HG03432 (cell line): ENCODE results near the gene C16orf78.
"Not testable (repeated sequence)": the region's sequence is repeated elsewhere in the genome, so short reads cannot be mapped to it uniquely, and the experiment has no call there.

Source experiments
- ATAC-seq: cut with Tn5 transposase; IDR thresholded peaks from one replicate; pipeline ENCODE4 v1.9.1; 2021; ENCODE audit warnings: mild to moderate bottlenecking, moderate library complexity; ENCODE audit not compliant: unreplicated experiment

The C16orf78 gene

DNA sequence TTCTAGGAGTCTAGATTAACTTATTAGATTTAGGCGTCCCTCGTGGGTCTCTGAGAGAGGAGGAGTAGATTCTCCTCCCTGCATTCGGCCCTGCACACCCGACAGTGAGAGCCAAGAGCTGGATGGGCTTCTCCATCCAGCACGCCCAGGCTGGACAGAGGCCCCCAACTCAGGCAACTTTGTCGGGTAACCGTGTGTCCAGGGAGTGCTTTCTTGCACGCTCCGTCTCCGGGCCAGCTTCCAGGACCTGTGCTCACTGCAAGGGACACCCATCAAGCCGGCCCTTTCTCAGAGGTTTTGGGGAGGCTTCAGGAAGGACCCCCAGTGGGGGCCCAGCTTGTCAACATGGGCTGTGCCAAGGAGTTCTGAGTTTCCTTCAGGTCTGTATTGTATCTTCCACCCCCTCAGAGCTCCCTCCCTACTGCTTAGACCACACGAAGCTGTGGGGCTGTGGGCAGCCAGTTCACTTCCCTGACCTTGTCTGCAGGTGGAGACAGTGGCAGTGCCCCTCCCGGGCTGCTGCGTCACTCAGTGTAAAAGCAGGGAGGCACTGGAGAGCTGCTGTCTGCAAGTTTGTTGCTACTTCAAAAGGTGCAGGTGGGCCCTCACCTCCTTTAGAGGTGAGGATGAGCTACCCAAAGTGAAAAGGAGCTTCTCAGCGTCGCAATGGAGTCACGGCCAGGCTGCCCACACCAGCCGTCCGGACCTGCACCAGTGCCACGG is 24.0 kb upstream of the C16orf78 start:
- ATAC-seq: no peak

DNA sequence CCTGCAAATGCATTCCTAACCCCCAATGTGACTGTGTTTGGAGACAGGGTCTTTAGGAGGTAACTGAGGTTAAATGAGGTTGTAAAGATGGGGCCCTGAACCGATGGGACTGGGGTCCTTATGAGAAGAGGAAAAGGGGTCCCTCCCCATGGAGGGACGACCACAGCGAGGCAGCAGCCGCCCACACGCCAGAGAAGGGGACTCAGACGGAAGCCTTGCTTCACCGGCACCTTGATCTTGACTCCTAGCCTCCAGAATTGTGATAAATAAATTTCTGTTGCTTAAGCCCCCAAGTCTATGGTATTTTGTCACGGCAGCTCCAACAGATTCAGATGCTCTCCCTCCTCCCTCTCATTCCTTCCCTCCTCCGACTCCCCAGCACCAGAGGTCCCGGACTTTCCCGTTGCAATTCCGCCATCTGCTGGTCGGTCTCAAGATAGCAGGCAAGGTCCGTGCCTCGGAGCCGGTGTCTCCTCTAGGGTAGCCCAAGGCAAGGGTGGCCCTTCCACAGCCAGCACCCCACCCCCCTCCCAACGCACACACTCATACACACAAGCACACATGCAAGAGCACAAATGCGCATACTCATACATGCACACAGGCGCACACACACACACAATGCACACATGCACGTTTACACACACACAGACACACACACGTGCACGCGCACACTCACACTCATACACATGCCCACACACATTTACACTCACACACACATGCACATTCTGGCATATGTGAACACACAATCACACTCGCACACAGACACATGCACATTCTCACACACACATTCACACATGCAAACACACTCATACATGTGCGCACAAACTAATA is 23.1 kb upstream of the C16orf78 start:
- ATAC-seq: peak; percentile 71

DNA sequence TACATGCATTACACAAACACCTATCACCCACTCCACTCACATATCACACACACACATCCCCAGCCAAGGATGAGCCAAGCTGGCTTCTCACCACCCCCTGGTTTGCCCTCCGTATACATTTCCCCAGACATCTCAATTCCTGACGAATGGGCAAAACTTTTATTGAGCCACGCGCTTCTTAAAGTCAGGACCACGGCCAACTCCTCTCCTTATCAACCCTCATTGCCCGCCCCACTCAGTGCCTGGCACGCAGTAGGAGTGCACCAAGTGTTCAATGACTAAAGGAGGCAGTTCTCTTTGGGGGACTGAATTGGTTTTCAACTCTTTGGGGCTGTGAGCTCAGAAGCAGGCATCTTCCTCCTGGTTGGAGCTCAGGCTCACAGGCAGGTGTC is 22.5 kb upstream of the C16orf78 start:
- no peak for ATAC-seq

DNA sequence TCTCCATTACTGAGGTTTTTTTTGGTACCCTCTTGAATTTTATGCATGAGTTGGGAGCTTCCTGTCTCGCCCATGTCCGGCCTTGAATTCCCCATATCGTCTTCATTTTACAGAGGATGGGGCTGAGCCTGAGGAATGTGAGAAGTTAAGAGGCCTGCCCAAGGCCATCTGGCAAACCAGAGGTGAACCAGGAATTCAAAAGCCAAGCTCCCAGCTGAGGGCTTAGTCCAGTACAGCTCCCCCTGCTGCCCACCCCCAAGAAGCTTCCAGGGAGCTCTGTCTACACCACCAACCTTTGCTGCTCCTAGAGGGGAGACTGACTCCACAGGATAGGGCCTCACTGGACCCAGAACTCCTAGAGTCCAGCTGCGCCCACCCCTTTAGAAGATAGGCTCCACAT is 20.7 kb upstream of the C16orf78 start:
- ATAC-seq: no peak

DNA sequence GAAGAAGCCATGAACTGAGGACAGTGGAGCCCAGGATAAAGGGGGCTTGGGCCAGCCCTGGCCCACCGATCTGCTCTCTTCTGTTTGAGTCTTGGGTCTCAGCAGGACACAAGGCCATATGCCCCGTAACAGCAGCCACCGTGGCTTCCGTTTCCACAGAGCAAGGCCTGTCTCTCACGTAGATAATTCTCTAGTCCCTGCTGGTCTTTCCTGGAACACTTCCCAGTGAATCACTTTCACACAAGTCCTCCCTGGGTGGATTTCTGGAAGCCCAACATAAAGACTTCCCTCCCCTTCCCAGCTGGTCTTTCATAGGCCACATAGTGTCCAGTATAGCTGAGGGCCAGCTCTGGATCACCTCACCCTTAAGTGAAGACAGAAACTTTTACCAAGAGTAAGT is 19.9 kb upstream of the C16orf78 start:
- ATAC-seq: no peak

DNA sequence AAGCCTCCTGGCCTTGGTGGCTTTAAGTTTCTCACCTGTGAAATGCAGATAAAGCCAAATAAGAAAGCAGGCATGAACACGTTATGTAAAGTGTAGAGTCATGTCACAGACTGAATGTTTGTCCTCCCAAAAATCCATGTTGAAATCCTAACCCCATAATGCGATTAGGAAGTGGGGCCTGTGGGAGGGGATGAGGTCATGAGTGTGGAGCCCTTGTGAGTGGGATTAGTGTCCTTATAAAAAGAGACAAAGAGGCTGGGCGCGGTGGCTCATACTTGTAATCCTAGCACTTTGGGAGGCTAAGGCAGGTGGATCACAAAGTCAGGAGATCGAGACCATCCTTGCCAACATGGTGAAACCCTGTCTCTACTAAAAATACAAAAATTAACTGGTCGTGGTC is 19.5 kb upstream of the C16orf78 start:
- ATAC-seq: no peak

DNA sequence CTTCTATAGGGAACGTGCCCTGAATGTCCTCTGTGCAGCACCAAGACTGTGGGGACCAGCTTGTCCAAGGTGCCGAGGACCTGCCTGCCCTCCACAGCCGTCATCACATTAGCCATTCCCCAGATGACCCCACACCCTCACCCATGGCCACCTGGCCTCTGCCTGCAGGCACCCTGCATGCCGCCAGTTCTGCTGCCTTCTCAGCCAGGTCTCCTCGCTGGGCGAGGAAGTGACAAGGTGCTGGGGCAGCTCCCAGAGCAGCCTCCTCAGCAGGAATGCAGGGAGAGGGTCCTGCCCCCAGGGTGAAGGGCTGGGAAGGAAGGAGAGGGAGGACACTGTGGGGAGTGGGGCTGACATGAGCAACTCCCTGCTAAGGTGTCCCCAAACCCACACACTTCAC is 18.6 kb upstream of the C16orf78 start:
- ATAC-seq: no peak

DNA sequence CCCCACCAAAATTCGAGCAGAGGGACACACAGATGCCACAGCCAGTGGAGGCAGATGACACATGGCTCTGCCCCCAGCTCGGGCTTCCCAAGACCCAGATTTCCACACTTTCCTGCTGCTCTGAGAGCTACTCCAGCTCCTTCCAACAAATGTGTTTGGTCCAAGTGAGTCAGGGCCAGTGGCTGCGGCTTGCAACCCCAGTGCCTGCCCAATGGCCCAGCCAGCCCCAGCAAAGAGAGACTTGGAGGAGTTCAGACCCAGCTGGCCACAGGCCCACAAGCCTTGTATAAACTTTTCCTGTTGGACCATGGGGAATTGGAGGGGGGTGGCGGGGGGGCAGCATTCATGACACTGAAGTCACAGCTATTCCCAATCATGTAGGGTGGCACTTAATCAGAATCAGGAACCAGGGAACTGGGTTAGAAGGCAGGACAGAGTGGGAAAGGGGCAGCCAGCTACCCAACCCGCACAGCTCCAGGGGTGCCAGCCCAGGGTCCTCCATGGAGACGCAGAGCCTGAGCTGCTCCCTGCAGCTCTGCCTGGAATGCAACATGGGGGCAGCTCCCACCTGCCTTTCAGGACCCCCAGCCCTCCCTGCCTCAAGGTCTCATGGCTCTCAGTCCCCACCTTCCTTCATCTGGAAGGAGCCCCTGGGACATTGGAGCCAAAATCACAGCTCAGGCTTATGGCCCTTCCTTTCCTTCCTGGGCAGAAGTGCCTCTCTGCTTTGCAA is 17.5 kb upstream of the C16orf78 start:
- ATAC-seq: no peak

DNA sequence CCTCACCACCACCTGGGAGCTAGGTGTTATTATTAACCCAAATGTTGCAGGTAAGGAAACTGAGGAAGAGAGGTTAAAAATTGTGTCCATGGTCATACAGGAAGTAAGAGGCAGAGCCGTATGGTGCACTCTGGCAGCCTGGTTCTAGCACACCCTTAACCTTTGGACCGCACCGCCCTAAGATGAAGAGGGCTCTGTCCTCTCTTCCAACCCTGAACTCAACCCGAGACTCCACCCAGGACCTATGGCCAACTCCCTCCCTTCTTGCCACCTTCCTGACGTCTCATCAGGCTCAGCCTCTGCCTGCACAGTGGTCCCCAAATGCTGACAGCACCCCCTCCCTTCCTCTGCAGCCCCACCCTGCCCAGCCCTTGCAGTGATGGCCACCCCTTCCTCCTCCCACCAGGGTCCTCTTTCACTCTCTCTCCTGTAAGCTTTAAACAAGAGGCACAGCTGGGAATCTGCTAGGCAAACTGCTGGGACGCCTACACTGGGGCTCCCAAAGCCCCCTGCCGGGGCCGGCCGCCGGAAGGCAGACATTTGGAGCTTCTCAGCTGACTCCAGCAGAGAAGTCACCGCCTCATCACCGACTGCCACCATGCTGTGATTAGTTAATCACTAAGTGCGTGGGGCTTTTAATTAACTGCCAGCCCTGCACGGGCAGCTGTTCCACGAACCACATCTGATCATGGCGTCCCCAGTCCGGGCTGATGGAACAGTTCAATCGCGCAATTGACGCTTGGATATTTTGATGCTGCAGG is 16.7 kb upstream of the C16orf78 start:
- ATAC-seq: no peak

DNA sequence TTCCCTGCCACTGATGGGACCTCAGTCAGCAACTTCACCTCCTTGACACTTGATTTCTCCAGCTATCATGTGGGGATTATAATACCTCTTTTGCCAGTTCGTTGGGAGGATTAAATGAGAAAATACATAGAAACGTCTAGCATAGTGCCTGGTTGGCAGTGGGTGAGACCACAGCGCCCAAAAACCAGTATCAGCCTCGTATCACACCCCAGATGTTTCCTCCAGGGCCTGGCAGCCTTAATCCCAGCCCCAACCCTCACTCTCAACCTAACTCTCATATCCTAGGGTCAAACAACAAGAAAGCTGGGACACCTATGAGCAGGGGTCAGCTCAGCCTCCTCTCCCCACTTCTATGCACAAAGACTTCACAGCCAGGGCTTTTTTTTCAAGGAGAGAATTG is 14.0 kb upstream of the C16orf78 start:
- ATAC-seq: no peak

DNA sequence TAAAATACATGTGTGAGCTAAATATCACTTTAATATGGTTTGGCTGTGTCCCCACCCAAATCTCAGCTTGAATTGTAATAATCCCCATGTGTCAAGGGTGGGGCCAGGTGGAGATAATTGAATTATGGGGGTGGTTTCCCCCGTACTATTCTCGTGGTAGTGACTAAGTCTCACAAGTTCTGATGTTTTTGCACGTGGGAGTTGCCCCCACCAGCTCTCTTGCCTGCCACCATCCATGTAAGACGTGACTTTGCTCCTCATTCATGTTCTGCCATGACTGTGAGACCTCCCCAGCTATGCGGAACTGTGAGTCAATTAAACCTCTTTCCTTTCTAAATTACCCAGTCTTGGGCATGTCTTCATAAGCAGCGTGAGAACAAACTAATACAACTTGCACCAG is 11.9 kb upstream of the C16orf78 start:
- ATAC-seq: not testable (repeated sequence)

DNA sequence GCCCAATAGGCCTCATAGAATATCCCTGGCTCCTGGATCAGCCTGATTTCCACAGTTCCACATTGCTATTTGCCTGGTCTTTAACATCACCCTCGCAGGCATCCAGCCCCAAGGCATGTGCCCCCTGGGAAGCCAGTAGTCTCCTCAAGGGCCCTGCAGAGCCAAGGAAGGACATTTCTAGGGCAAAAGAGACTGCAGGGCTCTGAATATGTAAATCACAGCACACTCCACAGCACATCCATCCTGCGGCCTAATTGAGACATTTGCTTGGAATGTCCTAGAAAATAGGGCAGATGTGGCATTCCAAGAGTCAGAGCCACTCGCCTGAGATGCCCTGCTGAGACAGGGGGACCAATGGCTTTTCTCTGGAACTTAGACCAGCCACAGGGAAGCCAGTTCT is 11.4 kb upstream of the C16orf78 start:
- ATAC-seq: no peak

DNA sequence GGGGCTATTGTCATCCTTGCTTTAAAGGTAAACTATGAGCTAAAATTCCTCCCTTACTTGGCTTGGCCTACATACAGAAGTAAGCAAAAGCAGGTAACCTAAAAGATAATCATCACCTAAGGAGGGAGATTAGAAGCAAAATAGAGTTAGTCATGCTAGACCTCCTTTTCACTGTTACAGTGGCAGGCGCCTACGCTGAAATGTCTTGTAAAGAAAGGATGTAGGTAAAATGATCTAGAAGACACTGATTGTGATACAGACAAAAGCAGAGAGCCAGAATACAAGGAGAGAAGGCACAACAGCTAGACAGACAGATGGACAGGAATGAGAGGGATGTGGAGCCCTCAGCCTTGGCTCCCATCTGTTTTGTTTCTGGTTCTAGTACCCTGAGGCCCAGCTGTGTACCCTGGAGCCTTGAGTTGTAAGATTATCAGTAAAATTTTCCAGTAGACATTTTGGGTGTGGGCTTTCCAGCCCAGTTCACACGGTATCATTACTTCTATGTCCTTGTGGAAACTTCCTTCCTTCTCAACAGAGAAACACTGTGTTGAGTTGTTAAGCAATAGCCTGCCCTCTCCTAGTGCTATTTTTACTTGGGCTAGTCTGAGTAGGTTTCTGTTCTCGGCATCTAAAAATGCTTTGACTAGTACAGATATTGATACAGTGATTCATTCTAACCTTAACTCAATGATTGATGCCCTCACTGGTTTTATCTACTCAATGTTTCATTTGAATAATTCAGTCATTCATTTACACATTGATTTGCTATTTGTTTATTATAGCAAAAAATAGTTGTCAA is 7.7 kb upstream of the C16orf78 start:
- ATAC-seq: peak; percentile 94

DNA sequence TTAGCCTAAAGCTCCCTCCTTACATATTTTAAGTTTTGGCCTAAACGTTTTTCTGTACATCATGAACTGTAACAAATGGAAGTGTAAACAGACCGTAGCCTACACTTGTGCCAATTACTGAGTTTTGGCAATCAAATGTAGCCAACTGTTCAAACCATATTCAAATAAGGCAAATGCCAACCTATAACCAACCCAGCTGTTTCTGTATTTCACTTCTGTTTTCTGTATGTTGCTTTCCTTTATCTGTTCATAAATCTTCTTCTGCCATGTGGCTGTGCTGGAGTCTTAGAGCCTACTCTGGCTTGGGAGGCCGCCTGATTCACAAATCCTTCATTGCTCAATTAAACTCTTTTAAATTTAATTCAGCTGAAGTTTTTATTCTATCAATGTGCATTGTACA is 6.9 kb upstream of the C16orf78 start:
- peak; percentile 63 for ATAC-seq

DNA sequence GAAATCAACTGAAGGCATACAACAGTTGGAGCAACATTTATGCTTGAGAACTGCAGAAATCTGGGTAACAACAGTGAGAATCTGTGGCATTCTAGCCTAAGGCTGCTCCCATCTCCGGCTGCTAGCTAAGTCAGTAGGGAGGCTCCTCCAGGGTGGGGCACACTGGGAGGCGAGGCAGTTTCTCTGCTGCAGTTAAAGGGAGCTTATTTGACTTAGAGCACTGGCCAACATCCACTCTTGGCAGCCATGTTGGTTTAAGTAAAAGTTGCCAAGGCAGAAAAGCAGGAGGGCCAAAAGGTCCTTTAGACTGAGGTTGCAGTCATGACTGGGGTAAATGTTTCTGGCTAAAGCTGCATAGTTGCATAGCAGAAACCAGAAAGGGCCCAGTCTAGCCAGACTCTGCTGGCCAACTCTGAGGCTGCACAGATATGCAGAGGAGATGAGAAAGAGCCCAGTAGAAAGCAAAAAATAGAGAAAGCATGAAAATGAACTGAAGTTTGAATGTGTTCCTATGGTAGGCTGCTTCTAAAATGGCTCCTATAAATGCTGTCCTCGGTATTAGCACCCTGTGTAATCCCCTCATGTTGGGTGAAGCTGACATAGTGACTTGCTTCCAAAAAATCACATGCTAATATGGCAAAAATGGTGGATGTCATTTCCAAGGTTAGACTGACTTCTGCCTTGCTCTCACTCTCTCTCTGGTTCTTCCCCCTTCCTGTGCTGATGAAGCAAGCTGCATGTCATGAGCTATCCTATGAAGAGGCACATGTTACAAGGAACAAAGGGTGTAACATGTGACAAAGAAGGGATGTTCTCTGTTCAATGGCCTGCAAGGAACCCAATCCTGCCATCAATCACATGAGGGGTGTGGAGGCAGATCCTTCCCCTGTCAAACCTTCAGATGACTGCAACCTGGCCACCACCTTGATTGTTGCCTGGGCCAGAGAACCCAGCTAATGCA is 3.7 kb upstream of the C16orf78 start:
- ATAC-seq: no peak

DNA sequence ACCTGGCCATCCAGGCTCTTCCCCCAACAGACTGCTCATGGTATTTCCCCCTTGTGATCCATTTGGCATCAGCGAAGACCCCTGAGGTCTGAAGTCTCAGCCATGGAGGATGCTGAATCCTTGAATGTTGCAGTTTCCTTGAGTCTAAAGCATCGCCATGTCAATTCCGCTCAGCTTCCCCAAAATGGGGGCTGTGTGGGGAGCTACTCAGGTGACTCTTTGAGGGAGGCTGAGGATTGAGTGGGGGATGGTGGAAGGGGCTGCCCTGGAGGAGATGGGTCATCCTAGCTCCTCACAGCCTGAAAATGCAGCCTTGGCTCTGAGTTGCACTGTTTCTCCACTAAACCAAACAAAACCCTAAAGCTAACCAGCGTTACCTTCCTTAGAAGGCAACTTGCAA is 2.6 kb downstream of the C16orf78 start:
- no peak for ATAC-seq

DNA sequence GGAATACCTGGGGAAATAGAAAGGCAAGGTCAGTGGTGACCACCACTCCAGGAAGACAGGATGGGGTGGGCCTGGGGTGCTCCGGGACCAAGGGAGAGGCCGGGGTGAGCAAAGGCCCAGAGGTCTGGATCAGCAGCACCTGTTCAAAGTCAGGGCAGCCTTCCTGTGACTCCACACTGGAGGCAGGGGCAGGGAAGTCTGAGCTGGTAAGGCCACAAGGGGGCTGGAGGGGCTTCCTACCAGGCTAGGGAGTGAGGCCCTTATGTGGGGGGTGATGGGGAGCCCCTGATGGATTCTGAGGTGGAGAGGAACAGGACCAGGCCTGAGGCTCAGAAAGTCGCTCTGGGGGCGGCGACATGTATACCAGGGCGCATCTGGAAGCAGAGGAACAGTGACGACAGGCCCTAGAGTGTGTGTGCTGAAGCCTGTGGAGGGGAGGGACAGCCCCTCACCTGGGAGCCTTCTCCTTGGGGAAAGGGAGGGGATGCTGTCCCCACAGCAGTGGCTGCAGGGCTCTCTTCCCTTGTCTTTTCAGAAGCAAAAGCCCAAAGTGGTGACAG is 3.7 kb downstream of the C16orf78 start:
- no peak for ATAC-seq

DNA sequence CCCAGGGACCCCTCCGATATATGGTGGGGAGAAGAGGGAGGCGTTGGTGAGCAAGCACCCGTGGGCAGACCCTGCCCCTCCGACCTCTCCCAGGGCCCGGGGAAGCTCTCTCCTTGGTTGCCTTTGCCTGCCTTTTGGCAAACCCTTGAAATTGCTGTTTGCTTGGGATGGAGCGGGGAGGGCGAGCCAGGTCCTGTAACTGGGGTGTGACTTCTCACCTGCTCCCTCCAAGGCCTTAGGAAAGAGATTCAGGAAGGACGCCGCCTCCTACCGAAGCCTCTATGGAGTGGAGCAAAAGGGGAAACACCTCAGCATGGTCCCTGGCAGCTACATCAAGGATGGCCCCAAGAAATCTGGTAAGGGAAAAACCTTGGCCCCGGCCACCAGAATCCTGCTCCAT is 4.6 kb downstream of the C16orf78 start:
- ATAC-seq: no peak

DNA sequence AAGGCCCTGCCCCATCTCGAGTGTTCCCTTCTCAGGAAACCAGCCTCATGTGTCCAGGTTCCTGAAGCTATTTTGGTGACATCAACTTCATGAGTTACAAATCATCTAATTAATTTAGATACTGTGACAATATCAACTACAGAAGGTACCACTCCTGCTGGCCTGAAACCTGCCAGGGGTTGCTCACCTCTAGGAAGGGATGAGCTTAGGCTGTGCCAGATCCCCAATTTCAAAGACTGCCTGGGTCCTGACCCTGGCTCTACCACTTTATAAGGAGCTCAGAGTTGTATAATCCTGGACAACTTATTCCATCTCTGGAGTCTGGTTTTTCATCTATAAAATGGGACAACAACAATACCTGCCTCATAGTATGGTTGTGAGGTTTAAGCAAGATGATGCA is 5.2 kb downstream of the C16orf78 start:
- ATAC-seq: no peak
